Measurements from ENCODE around the gene ZNF532. TPM values are rescaled to one million over a fixed set of nuclear protein-coding genes. Genes with fewer than 3 reads are reported as not detected.

ZNF532 gene
- total RNA-seq, 1 experiment from 2014 or later, result 21.0 TPM

DNA sequence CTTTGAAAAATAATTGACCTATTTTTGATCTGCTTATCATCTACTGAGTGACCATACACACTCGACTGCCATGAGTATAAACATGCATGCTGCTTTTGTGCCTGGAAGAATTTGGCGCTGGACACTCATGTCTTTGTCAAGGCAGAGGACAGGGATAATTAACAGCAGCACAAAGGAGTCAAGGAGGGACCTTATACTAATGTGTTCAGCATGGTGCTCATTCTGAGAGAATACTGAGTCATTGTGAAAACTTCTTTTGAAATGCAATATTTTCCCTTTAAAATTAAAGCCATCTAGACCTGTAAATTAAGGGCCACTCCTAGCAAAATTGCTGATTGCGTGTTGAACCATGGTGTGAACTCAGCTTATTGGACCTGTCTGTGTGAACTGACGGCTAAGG is 116.3 kb downstream of the ZNF532 start:
- in situ Hi-C loops (cut with HindIII; ENCODE audit: low pct_unique_long_range_greater_than_20kb, low sequenced_read_pairs), result no loop called here
- no peak for DNase-seq (ENCODE audit: low read depth)

- in situ Hi-C loops (cut with HindIII; ENCODE audit: low pct_unique_long_range_greater_than_20kb, low sequenced_read_pairs), result no loop called here
- no peak for DNase-seq (ENCODE audit: low read depth)
These were observed 118.8 kb downstream of the ZNF532 start for GRCh38 chr18:58983260-58984155.

- in situ Hi-C loops (cut with HindIII; ENCODE audit: low pct_unique_long_range_greater_than_20kb, low sequenced_read_pairs), result no loop called here
- DNase-seq (ENCODE audit: low read depth), result no peak
These were observed 123.9 kb downstream of the ZNF532 start for GRCh38 chr18:58988600-58988999.

- no peak for DNase-seq (ENCODE audit: low read depth)
- in situ Hi-C loops (cut with HindIII; ENCODE audit: low pct_unique_long_range_greater_than_20kb, low sequenced_read_pairs), result no loop called here
These were observed 124.6 kb downstream of the ZNF532 start for GRCh38 chr18:58989184-58989759.

- no peak for DNase-seq (ENCODE audit: low read depth)
These were observed 126.0 kb downstream of the ZNF532 start for GRCh38 chr18:58990720-58991119.

DNA sequence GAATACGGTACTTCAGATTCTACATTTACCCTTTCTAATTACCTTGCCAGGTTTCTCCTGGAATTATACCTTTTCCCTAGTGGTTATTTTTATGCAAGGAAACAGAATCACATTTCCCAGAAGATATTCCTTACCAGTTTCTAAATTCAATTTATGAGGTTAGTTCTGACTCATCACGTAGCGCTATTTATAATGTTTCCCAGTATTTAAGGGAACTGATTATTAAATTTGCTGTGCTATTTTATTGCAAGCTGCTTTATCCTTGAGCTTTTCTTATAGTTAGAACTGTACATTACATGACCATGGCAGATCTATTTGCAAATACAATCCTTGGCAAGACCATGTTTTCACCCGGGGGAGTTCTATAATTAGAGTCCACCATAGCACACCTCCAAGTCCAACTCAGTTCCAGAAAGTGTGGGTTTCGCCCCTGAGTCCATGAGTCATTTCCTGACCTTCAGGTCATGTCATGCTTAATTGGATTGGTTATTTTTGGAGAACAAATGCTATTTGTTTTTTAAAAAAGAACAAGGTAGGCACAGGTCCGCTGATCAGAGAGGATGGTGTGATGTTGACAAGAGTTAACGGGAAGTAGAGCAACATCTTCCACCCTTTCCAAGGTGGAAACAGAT is 126.6 kb downstream of the ZNF532 start:
- DNase-seq (ENCODE audit: low read depth), result no peak
- in situ Hi-C loops (cut with HindIII; ENCODE audit: low pct_unique_long_range_greater_than_20kb, low sequenced_read_pairs), result no loop called here

More at GRCh38 chr18:58990720-58991119, 126.0 kb downstream of the ZNF532 start:
- in situ Hi-C loops (cut with HindIII; ENCODE audit: low pct_unique_long_range_greater_than_20kb, low sequenced_read_pairs), result no loop called here

GRCh38 chr18:58992301-58993231 is 127.9 kb downstream of the ZNF532 start:
- DNase-seq (ENCODE audit: low read depth), result no peak
- in situ Hi-C loops (cut with HindIII; ENCODE audit: low pct_unique_long_range_greater_than_20kb, low sequenced_read_pairs), result no loop called here

DNA sequence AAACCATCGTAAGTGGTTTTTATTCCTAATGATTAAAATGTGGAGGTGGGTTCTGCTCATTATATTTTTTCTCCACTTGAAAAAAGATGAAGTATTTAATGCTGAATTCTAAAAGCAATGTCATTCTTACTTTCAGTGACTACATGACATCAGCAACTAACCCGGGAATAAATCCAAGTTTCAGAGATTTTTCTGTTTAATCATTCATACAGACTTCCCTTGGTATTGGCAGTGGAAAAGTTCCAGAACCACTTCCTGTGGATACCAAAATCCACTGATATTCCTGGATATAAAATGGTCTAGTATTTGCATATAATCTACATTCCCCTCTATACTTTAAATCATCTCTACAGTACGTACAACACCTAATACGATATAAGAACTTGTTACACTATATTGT is 128.6 kb downstream of the ZNF532 start:
- in situ Hi-C loops (cut with HindIII; ENCODE audit: low pct_unique_long_range_greater_than_20kb, low sequenced_read_pairs), result no loop called here
- DNase-seq (ENCODE audit: low read depth), result peak; percentile 52

DNA sequence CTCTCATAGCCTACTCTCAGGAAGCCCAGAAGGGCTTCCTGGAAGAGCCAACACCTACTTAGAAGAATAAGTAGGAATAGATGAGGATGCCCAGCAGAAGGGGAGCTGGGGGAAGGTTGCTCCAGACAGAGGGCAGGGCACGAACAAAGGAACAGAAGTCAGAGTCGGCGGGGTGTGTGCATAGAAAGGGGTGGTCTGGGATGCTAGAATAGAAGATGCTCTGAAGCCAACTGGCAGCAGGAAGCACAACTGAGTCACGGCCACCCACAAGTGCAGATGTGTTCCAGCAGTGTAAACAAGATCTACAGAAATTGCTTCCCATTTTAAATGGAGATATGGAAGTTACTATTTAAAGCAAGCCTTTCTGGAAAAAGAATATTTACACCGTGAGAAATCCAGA is 131.0 kb downstream of the ZNF532 start:
- DNase-seq (ENCODE audit: low read depth), result no peak
- in situ Hi-C loops (cut with HindIII; ENCODE audit: low pct_unique_long_range_greater_than_20kb, low sequenced_read_pairs), result no loop called here

GRCh38 chr18:58996131-58996641 is 131.5 kb downstream of the ZNF532 start:
- in situ Hi-C loops (cut with HindIII; ENCODE audit: low pct_unique_long_range_greater_than_20kb, low sequenced_read_pairs), result no loop called here

GRCh38 chr18:58996696-58997095 is 132.0 kb downstream of the ZNF532 start:
- no peak for DNase-seq (ENCODE audit: low read depth)
- in situ Hi-C loops (cut with HindIII; ENCODE audit: low pct_unique_long_range_greater_than_20kb, low sequenced_read_pairs), result no loop called here

More at GRCh38 chr18:58996131-58996641, 131.5 kb downstream of the ZNF532 start:
- no peak for DNase-seq (ENCODE audit: low read depth)

- DNase-seq (ENCODE audit: low read depth), result no peak
- in situ Hi-C loops (cut with HindIII; ENCODE audit: low pct_unique_long_range_greater_than_20kb, low sequenced_read_pairs), result no loop called here
These were observed 133.2 kb downstream of the ZNF532 start for GRCh38 chr18:58997811-58998337.

DNA sequence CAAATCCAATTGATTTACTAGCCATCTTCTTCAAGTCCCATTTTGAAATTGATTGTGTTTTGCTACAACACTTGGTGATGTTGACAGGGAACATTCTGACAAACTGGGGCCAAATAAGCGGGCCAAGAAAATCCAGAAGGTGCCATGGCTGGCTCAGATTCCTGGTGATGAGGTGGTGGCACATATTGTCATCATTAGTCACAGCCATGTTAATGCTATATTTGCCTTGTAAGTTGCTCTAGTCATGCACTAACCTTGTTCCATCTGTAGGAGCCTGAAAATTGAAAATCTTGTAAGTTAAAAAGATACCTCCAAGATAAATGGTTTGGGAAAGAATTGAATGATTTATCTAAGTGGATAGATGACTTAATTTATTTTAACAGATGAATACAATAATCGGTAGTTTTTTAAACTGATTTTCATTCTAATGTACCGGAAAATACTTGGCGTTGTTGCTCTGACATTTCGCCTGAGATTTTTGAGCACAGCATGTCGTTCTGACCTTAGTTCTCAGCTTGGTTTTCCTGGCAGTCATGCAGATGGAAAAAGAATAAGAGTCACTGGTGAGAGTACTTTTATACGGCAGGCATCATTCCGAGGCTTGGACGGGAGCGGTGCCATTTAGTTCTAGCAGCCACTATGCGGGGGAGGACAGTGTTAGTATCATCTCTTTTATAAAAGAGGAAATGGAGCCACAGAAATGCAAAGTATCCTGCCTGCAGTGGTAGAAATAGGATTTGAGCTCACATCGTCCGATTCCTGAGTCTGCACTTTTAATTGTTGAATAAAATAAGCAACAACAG is 133.9 kb downstream of the ZNF532 start:
- in situ Hi-C loops (cut with HindIII; ENCODE audit: low pct_unique_long_range_greater_than_20kb, low sequenced_read_pairs), result no loop called here
- no peak for DNase-seq (ENCODE audit: low read depth)

GRCh38 chr18:59001166-59001565 is 136.5 kb downstream of the ZNF532 start:
- no peak for DNase-seq (ENCODE audit: low read depth)
- in situ Hi-C loops (cut with HindIII; ENCODE audit: low pct_unique_long_range_greater_than_20kb, low sequenced_read_pairs), result no loop called here

- in situ Hi-C loops (cut with HindIII; ENCODE audit: low pct_unique_long_range_greater_than_20kb, low sequenced_read_pairs), result no loop called here
- no peak for DNase-seq (ENCODE audit: low read depth)
These were observed 137.0 kb downstream of the ZNF532 start for GRCh38 chr18:59001721-59002120.

GRCh38 chr18:59002974-59003594 is 138.4 kb downstream of the ZNF532 start:
- in situ Hi-C loops (cut with HindIII; ENCODE audit: low pct_unique_long_range_greater_than_20kb, low sequenced_read_pairs), result no loop called here
- no peak for DNase-seq (ENCODE audit: low read depth)

- in situ Hi-C loops (cut with HindIII; ENCODE audit: low pct_unique_long_range_greater_than_20kb, low sequenced_read_pairs), result no loop called here
- DNase-seq (ENCODE audit: low read depth), result peak; percentile 37
These were observed 140.6 kb downstream of the ZNF532 start for GRCh38 chr18:59005262-59005661.
